SK-N-SH (cell line): Measurements from ENCODE around the gene BAZ1B.

ENCODE experiments used
- CHD2 ChIP-seq: fragments of 150-350 bp; IDR thresholded peaks from 2 replicates; pipeline ENCODE4 v1.6.1; 2018; ENCODE audit warnings: low read length; ENCODE audit not compliant: partially characterized antibody
- CTCF ChIP-seq: fragments of 200-600 bp; sonication (generic); IDR thresholded peaks from 2 replicates; pipeline ENCODE4 v1.6.1; 2017; ENCODE audit warnings: antibody characterized with exemption, mild to moderate bottlenecking, moderate library complexity
- EP300 ChIP-seq, 2 experiments: IDR thresholded peaks; 2 replicates each; pipeline versions ENCODE4 v1.4.0 to v1.6.1; 2012; ENCODE audit warnings: borderline replicate concordance in 1 of 2, low read depth in 1 of 2, low read length in 1 of 2
- JUND ChIP-seq: IDR thresholded peaks from 2 replicates; pipeline ENCODE4 v1.4.0; 2012
- POLR2AphosphoS5 ChIP-seq: IDR thresholded peaks from 2 replicates; pipeline ENCODE4 v1.6.1; 2012; ENCODE audit warnings: low read depth, low read length
- RAD21 ChIP-seq: IDR thresholded peaks from 2 replicates; pipeline ENCODE4 v1.6.1; 2012; ENCODE audit warnings: mild to moderate bottlenecking, low read length
- REST ChIP-seq: IDR thresholded peaks from 2 replicates; pipeline ENCODE4 v1.6.1; 2012; ENCODE audit warnings: mild to moderate bottlenecking, low read depth, low read length, moderate library complexity
- SIN3A ChIP-seq: IDR thresholded peaks from 2 replicates; pipeline ENCODE4 v1.6.1; 2012; ENCODE audit warnings: low read depth, mild to moderate bottlenecking, low read length, moderate library complexity, borderline replicate concordance
- TAF1 ChIP-seq: IDR thresholded peaks from 2 replicates; pipeline ENCODE4 v1.6.1; 2012; ENCODE audit warnings: low read depth, mild to moderate bottlenecking, low read length, moderate library complexity, borderline replicate concordance
- USF1 ChIP-seq: IDR thresholded peaks from 2 replicates; pipeline ENCODE4 v1.4.0; 2012; ENCODE audit warnings: low read depth, borderline replicate concordance
- USF2 ChIP-seq: fragments of 150-350 bp; IDR thresholded peaks from 2 replicates; pipeline ENCODE4 v1.6.1; 2017; ENCODE audit warnings: antibody characterized with exemption, low read length, low read depth, borderline replicate concordance
- YY1 ChIP-seq: IDR thresholded peaks from 2 replicates; pipeline ENCODE4 v1.4.0; 2012; ENCODE audit warnings: low read depth, mild to moderate bottlenecking

- TF ChIP-seq USF2, result no peak
- no peak for TF ChIP-seq CTCF
- TF ChIP-seq EP300 (IDR thresholded peaks at IDR 0.05; ENCODE audit: borderline replicate concordance in 1 of 2, low read depth in 1 of 2, low read length in 1 of 2), result no peak
- TF ChIP-seq POLR2AphosphoS5, result no peak
- no peak for TF ChIP-seq JUND
- TF ChIP-seq RAD21, result no peak
- no peak for TF ChIP-seq YY1
- TF ChIP-seq TAF1, result no peak
- no peak for TF ChIP-seq REST
- no peak for TF ChIP-seq USF1
- no peak for TF ChIP-seq SIN3A
- no peak for TF ChIP-seq CHD2
These were observed 43.7 kb upstream of the BAZ1B start for GRCh38 chr7:73565675-73566340.
